ENCODE measurements around the gene CDC25C.

The CDC25C gene

DNA sequence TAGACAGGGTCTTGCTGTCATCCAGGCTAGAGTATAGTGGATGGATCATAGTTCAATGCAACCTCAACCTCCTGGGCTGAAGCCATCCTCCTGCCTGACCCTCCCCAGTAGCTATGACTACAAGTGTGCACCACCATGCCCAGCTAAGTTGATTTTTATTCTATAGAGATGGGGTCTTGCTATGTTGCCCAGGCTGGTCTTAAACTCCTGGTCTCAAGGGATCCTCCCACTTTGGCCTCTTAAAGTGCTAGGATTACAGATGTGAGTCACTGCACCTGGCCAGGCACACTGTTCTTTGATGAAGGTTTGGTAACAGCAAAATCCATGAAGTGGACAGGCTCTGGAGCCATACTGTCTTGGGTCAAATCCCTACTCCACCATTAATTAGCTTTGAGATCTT lies 50.7 kb downstream of the CDC25C start:
- TF ChIP-seq POLR2AphosphoS5 (IDR thresholded peaks at IDR 0.05; ENCODE audit: low read depth, low read length): no peak
- no peak for TF ChIP-seq TAF1 (IDR thresholded peaks at IDR 0.05; ENCODE audit: borderline replicate concordance, insufficient read depth, low read length)
- no peak for TF ChIP-seq FOXP2 (optimal IDR thresholded peaks at IDR 0.05; ENCODE audit: borderline replicate concordance, extremely low read depth, extremely low read length, insufficient read depth)
- TF ChIP-seq SIN3A (IDR thresholded peaks at IDR 0.05; ENCODE audit: borderline replicate concordance, insufficient read depth, low read length): no peak
- TF ChIP-seq, protein P1, sequence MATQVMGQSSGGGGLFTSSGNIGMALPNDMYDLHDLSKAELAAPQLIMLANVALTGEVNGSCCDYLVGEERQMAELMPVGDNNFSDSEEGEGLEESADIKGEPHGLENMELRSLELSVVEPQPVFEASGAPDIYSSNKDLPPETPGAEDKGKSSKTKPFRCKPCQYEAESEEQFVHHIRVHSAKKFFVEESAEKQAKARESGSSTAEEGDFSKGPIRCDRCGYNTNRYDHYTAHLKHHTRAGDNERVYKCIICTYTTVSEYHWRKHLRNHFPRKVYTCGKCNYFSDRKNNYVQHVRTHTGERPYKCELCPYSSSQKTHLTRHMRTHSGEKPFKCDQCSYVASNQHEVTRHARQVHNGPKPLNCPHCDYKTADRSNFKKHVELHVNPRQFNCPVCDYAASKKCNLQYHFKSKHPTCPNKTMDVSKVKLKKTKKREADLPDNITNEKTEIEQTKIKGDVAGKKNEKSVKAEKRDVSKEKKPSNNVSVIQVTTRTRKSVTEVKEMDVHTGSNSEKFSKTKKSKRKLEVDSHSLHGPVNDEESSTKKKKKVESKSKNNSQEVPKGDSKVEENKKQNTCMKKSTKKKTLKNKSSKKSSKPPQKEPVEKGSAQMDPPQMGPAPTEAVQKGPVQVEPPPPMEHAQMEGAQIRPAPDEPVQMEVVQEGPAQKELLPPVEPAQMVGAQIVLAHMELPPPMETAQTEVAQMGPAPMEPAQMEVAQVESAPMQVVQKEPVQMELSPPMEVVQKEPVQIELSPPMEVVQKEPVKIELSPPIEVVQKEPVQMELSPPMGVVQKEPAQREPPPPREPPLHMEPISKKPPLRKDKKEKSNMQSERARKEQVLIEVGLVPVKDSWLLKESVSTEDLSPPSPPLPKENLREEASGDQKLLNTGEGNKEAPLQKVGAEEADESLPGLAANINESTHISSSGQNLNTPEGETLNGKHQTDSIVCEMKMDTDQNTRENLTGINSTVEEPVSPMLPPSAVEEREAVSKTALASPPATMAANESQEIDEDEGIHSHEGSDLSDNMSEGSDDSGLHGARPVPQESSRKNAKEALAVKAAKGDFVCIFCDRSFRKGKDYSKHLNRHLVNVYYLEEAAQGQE (IDR thresholded peaks at IDR 0.05; ENCODE audit: insufficient read depth in 1 of 2, low read depth in 2 of 2, low read length in 2 of 2): no peak

DNA sequence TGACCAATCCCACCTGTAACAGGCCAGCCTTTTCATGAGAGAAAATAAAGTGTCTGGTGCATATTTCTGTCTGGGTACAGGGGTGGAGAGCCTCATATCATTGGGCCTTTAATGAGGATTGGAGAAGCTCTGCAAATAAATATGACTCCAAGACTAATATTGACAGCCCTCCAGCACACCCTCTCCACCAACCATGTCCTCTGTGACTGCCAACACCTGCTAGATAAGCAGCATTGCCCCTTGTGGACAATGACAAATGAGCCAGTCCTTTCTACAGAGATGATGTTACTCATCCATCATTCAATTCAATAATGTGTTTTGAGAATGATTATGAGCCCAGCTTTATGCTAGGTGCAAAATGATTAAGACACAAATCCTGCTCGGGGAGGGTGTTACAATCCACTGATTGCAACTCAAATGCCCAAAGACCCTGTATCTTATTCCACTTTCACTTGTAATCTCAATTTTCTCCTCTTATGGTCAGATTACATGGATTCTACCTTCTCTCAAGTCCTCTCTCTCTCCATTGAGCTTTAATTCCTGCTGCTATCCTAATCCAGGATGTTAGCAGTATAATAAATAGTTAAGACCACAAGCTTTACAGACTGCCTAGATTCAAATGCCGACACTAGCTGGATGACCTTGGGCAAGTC lies 55.1 kb downstream of the CDC25C start:
- no peak for TF ChIP-seq TAF1 (IDR thresholded peaks at IDR 0.05; ENCODE audit: borderline replicate concordance, insufficient read depth, low read length)
- no peak for TF ChIP-seq FOXP2 (optimal IDR thresholded peaks at IDR 0.05; ENCODE audit: borderline replicate concordance, extremely low read depth, extremely low read length, insufficient read depth)
- TF ChIP-seq POLR2AphosphoS5 (IDR thresholded peaks at IDR 0.05; ENCODE audit: low read depth, low read length): no peak
- TF ChIP-seq, protein P1 (IDR thresholded peaks at IDR 0.05; ENCODE audit: insufficient read depth in 1 of 2, low read depth in 2 of 2, low read length in 2 of 2): no peak
- TF ChIP-seq SIN3A (IDR thresholded peaks at IDR 0.05; ENCODE audit: borderline replicate concordance, insufficient read depth, low read length): no peak

- TF ChIP-seq, protein P1 (IDR thresholded peaks at IDR 0.05; ENCODE audit: insufficient read depth in 1 of 2, low read depth in 2 of 2, low read length in 2 of 2): no peak
- no peak for TF ChIP-seq TAF1 (IDR thresholded peaks at IDR 0.05; ENCODE audit: borderline replicate concordance, insufficient read depth, low read length)
- no peak for TF ChIP-seq SIN3A (IDR thresholded peaks at IDR 0.05; ENCODE audit: borderline replicate concordance, insufficient read depth, low read length)
- TF ChIP-seq FOXP2 (optimal IDR thresholded peaks at IDR 0.05; ENCODE audit: borderline replicate concordance, extremely low read depth, extremely low read length, insufficient read depth): no peak
- no peak for TF ChIP-seq POLR2AphosphoS5 (IDR thresholded peaks at IDR 0.05; ENCODE audit: low read depth, low read length)
Measured at GRCh38 chr5:138275895-138276294, 55.7 kb downstream of the CDC25C start.

DNA sequence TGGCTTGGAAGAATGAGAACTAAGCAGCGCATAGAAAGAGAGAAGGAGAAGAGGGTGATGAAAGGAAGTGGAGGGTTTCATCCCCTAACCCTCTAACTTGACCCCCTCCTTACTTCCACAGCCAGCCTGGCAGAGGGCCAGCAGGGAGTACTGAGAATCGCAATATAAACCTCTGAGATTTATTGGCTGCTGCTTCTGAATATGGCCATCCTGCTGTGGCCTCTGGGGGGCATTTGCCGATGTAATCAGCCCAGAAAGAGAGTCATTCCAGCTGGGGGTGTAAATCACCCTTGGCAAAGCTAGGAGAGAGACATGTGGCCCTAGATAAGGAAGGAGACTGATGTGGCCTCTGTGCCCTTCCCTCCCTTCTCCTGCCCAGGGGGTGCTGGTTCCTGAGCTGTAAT lies 56.2 kb downstream of the CDC25C start:
- no peak for TF ChIP-seq FOXP2 (optimal IDR thresholded peaks at IDR 0.05; ENCODE audit: borderline replicate concordance, extremely low read depth, extremely low read length, insufficient read depth)
- TF ChIP-seq POLR2AphosphoS5 (IDR thresholded peaks at IDR 0.05; ENCODE audit: low read depth, low read length): no peak
- TF ChIP-seq TAF1 (IDR thresholded peaks at IDR 0.05; ENCODE audit: borderline replicate concordance, insufficient read depth, low read length): no peak
- TF ChIP-seq, protein P1 (IDR thresholded peaks at IDR 0.05; ENCODE audit: insufficient read depth in 1 of 2, low read depth in 2 of 2, low read length in 2 of 2): no peak
- no peak for TF ChIP-seq SIN3A (IDR thresholded peaks at IDR 0.05; ENCODE audit: borderline replicate concordance, insufficient read depth, low read length)
